Measurements from ENCODE around the gene SMCO1. TPM values are rescaled to one million over a fixed set of nuclear protein-coding genes. Genes with fewer than 3 reads are reported as not detected.

SMCO1 gene
- total RNA-seq, 2 experiments from 2014 or later, result not detected

DNA sequence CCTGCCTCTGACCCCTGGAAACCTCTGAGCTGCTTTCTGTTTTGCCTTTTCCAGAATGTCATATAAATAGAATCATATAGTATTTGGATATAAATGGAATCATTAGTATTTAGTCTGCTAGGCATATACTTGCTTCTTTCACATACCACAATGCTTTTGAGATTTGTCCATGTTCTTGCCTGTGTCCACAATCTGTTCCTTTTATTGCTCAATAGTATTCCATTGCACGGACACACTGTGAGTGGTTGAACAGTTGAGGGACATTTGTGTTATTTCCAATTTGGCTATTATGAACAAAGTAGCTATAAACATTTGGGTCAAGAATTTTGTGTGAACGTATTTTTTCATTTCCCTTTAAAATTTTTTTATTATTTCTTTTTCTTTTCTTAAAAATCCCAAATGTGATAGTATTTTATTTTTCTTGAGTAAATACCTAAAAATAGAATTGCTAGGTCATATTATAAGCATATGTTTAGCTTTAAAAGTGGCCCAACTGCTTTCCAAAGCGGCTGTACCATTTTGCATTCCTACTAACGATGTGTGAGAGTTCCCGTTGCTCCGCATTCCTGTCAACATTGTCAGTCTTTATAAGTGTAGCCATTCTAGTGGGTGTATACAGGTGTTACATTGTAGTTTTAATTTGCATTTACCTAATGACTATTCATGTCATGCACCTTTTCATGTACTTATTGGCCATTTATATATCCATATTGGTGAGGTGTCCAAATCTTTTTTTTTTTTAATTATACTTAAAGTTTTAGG is 26.7 kb upstream of the SMCO1 start:
- CTCF ChIA-PET, result no interaction called here
- Histone ChIP-seq H3K9me3 (ENCODE audit: control insufficient read depth in 1 of 2, insufficient read depth in 1 of 2, low read length in 2 of 2) (no peaks in the 10 kb centered on the region), H3K36me3 (ENCODE audit: insufficient read depth, low read length) (no peaks in the 10 kb centered on the region), H3K27me3 (ENCODE audit: control insufficient read depth in 1 of 2, insufficient read depth in 2 of 2, low read length in 2 of 2) (no peaks in the 10 kb centered on the region), H3K27ac (ENCODE audit: low read depth in 1 of 2, low read length in 2 of 2) (no peak overlapping the region), H3K4me3 (ENCODE audit: low read length) (no peak overlapping the region), H3K4me1 (ENCODE audit: insufficient read depth, low read length) (peaks cover 3% of the 10 kb centered on the region)
- POLR2A ChIA-PET, result interaction anchor here (1.6 kb wide), 1 partner anchor 28 kb away, joined by 3 read pairs; no protein-coding TSS in a partner anchor
- Mint-ChIP-seq H3K9me3 (no peaks in the 10 kb centered on the region), H3K27ac (no peak overlapping the region), H3K27me3 (no peaks in the 10 kb centered on the region), H3K4me1 (ENCODE audit: low read depth) (no peaks in the 10 kb centered on the region), H3K4me3 (no peak overlapping the region), H3K36me3 (ENCODE audit: low read depth) (no peaks in the 10 kb centered on the region)
- DNase-seq, result no peak
- intact Hi-C loops (cut with DNase I, micrococcal nuclease), result no loop called here
- TF ChIP-seq, protein P1, sequence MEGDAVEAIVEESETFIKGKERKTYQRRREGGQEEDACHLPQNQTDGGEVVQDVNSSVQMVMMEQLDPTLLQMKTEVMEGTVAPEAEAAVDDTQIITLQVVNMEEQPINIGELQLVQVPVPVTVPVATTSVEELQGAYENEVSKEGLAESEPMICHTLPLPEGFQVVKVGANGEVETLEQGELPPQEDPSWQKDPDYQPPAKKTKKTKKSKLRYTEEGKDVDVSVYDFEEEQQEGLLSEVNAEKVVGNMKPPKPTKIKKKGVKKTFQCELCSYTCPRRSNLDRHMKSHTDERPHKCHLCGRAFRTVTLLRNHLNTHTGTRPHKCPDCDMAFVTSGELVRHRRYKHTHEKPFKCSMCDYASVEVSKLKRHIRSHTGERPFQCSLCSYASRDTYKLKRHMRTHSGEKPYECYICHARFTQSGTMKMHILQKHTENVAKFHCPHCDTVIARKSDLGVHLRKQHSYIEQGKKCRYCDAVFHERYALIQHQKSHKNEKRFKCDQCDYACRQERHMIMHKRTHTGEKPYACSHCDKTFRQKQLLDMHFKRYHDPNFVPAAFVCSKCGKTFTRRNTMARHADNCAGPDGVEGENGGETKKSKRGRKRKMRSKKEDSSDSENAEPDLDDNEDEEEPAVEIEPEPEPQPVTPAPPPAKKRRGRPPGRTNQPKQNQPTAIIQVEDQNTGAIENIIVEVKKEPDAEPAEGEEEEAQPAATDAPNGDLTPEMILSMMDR (IDR thresholded peaks at IDR 0.05), result no peak
- no peak for ATAC-seq (ENCODE audit: poor library complexity)

DNA sequence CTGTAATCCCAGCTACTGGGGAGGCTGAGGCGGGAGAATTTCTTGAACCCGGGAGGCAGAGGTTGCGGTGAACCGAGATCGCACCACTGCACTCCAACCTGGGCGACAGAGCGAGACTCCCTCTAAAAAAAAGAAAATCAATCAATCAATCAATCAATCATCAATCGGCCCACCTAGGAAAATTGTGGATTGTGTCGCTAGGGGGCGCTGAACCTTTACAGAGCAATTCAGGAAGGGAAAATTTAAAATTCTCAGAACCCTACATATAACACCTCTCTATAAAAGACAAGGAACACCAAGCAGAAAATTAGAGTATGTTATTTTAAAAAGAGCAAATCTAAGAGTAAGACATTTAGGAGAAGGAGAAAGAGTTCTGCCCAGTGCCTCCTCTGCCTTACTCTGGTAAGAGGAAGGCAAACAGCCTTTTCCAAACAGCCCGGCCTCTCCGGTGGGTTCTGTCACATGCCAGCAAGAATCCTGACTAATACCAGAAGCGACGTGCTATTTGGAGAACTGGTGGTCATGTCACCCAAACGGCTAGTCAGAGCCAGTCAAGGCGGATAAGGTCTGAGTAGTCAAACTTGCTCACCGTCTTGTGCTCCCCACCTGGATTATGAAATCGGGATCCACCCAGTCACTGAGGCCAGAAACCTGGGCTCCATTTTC is 22.3 kb upstream of the SMCO1 start:
- Mint-ChIP-seq H3K27me3 (no peaks in the 10 kb centered on the region), H3K4me3 (no peak overlapping the region), H3K4me1 (ENCODE audit: low read depth) (no peaks in the 10 kb centered on the region), H3K27ac (no peak overlapping the region), H3K9me3 (no peaks in the 10 kb centered on the region), H3K36me3 (ENCODE audit: low read depth) (no peaks in the 10 kb centered on the region)
- Histone ChIP-seq H3K27ac (ENCODE audit: low read depth in 1 of 2, low read length in 2 of 2) (no peak overlapping the region), H3K36me3 (ENCODE audit: insufficient read depth, low read length) (no peaks in the 10 kb centered on the region), H3K9me3 (ENCODE audit: control insufficient read depth in 1 of 2, insufficient read depth in 1 of 2, low read length in 2 of 2) (no peaks in the 10 kb centered on the region), H3K4me3 (ENCODE audit: low read length) (no peak overlapping the region), H3K27me3 (ENCODE audit: control insufficient read depth in 1 of 2, insufficient read depth in 2 of 2, low read length in 2 of 2) (no peaks in the 10 kb centered on the region), H3K4me1 (ENCODE audit: insufficient read depth, low read length) (peaks cover 3% of the 10 kb centered on the region)
- intact Hi-C loops (cut with DNase I, micrococcal nuclease), result loop anchor here (1.0 to 5.0 kb wide), 5 partner anchors 45 to 433 kb away; no protein-coding TSS in a partner anchor
- TF ChIP-seq, protein P1 (IDR thresholded peaks at IDR 0.05), result peak; percentile 91
- ATAC-seq (ENCODE audit: poor library complexity) (no peak), DNase-seq (peak; percentile 43 to 83 (median 63))
- CTCF ChIA-PET, result interaction anchor here (1.0 to 2.0 kb wide), 2 partner anchors 9 to 54 kb away, joined by 3 to 6 read pairs; no protein-coding TSS in a partner anchor
- POLR2A ChIA-PET, result no interaction called here

DNA sequence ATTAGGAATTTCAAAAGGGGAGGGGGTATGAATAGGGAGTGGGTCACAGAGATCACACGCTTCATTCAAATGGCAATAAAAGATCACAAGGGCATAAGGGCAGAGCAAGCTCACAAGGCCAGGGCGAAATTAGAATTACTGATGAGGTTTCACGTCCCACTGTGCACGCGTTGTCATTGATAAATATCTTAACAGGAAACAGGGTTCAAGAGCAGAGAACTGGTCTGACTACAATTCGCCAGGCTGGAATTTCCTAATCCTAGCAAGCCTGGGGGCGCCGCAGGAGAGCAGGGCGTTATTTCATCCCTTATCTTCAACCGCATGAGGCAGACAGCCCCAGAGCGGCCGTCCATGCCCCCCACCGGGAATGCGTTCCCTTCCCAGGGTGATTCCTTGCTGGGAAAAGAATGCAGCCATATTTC is 18.1 kb upstream of the SMCO1 start:
- Mint-ChIP-seq H3K4me1 (ENCODE audit: low read depth) (peaks cover 4% of the 10 kb centered on the region), H3K4me3 (no peak overlapping the region), H3K9me3 (no peaks in the 10 kb centered on the region), H3K27ac (no peak overlapping the region), H3K27me3 (no peaks in the 10 kb centered on the region), H3K36me3 (ENCODE audit: low read depth) (no peaks in the 10 kb centered on the region)
- POLR2A ChIA-PET, result no interaction called here
- TF ChIP-seq, protein P1 (IDR thresholded peaks at IDR 0.05), result no peak
- ATAC-seq (ENCODE audit: poor library complexity) (no peak), DNase-seq (no peak)
- Histone ChIP-seq H3K27me3 (ENCODE audit: control insufficient read depth in 1 of 2, insufficient read depth in 2 of 2, low read length in 2 of 2) (no peaks in the 10 kb centered on the region), H3K27ac (ENCODE audit: low read depth in 1 of 2, low read length in 2 of 2) (no peak overlapping the region), H3K36me3 (ENCODE audit: insufficient read depth, low read length) (no peaks in the 10 kb centered on the region), H3K4me1 (ENCODE audit: insufficient read depth, low read length) (peaks cover 12% of the 10 kb centered on the region), H3K4me3 (ENCODE audit: low read length) (no peak overlapping the region), H3K9me3 (ENCODE audit: control insufficient read depth in 1 of 2, insufficient read depth in 1 of 2, low read length in 2 of 2) (peaks cover 0 to 5% of the 10 kb centered on the region in 2 experiments)
- intact Hi-C loops (cut with DNase I, micrococcal nuclease), result no loop called here
- CTCF ChIA-PET, result no interaction called here
